Ascending aorta (tissue), 2 donors: ENCODE data around the gene TNS4. TPM values are rescaled to one million over a fixed set of nuclear protein-coding genes. Genes with fewer than 3 reads are reported as not detected.
A peak's percentile ranks its signal among the peaks of the same experiment; 100 is the strongest.

Experiments
- DNase-seq, 2 donors: peaks; one replicate each; pipeline ENCODE4 v3.0.0-alpha.2; 2019; ENCODE audit warnings: low spot score in 2 of 2
- H3K27ac ChIP-seq, 2 donors: fragments of 200-600 bp; sonication (generic); one replicate each; pipeline ENCODE4 v1.5.1; 2016 to 2017; ENCODE audit warnings: mild to moderate bottlenecking in 1 of 2
- H3K27me3 ChIP-seq: fragments of 200-600 bp; sonication (generic); one replicate; pipeline ENCODE4 v1.5.1; 2017
- H3K36me3 ChIP-seq, 2 donors: fragments of 200-600 bp; sonication (generic); one replicate each; pipeline ENCODE4 v1.5.1; 2016
- H3K4me1 ChIP-seq, 2 donors: fragments of 200-600 bp; sonication (generic); one replicate each; pipeline ENCODE4 v1.5.1; 2016 to 2017; ENCODE audit warnings: mild to moderate bottlenecking in 1 of 2
- H3K4me3 ChIP-seq, 2 donors: fragments of 200-600 bp; sonication (generic); one replicate each; pipeline ENCODE4 v1.5.1; 2016 to 2017; ENCODE audit warnings: mild to moderate bottlenecking in 1 of 2
- H3K9me3 ChIP-seq, 2 donors: fragments of 200-600 bp; sonication (generic); one replicate each; pipeline ENCODE4 v1.5.1; 2016
- CTCF ChIP-seq, 3 experiments: fragments of 200-600 bp in 2 of 3; fragments of 450-650 bp in 1 of 3; sonication (generic) in 2 of 3; IDR thresholded peaks; one replicate each; pipeline ENCODE4 v1.5.1; 2016 to 2019; ENCODE audit warnings: antibody characterized with exemption in 3 of 3, mild to moderate bottlenecking in 1 of 3, moderate library complexity in 1 of 3
- intact Hi-C: fragments of 100-400 bp; cut with DNase I; formaldehyde crosslinking; loops from one replicate; pipeline ENCODE4 v1.15.1; 2023
- total RNA-seq: library from RNA; depleted of rRNA; stranded (reverse); fragments of >200 nt; gene quantifications from one replicate; pipeline ENCODE4 v1.1.0, GENCODE V29; 2016

The TNS4 gene
- total RNA-seq, 1 donor from 2014 or later: not detected

GRCh38 chr17:40514013-40514875, 12.8 kb upstream of the TNS4 start:
- no peaks in the 10 kb centered on the region for H3K9me3 ChIP-seq
- intact Hi-C loops: no loop called here
- no peak overlapping the region for H3K27ac ChIP-seq

DNA sequence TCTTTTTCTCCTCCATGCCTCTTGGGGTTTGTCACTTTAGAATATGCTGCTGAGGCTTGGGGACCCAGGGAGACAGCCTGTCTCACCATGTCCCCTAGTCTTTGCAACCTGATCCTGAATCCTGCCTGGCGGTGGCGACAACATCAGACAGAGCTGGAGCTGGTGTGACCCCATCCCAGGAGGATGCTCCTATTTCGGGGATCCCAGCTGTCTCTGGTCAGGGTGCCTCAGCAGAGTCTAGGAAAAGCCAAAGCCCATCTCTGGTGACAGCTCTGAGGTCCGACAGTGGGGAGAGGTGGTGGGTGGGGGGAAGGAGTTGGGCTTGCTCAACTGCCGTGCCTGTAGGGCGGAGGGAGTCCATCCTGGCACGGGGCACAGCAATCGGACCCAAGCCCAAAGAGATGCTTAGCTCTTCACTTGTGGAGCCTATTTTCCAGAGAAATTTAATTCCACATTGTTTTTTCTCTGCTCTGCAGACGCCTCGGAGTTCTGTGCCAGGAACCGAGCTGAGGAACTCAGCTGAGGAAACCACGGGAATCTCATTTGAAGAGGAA, 10.3 kb upstream of the TNS4 start:
- H3K27ac ChIP-seq: no peak overlapping the region

More at GRCh38 chr17:40514013-40514875, 12.8 kb upstream of the TNS4 start:
- DNase-seq: peak in 1 of 2 donors; percentile 22
- no peaks in the 10 kb centered on the region for H3K4me1 ChIP-seq
- no peak for TF ChIP-seq CTCF (IDR thresholded peaks at IDR 0.05)
- H3K36me3 ChIP-seq: no peaks in the 10 kb centered on the region
- H3K27me3 ChIP-seq: no peaks in the 10 kb centered on the region
- H3K4me3 ChIP-seq: no peak overlapping the region

GRCh38 chr17:40511136-40511535, 9.7 kb upstream of the TNS4 start:
- DNase-seq: no peak
- intact Hi-C loops: no loop called here
- no peaks in the 10 kb centered on the region for H3K36me3 ChIP-seq
- H3K27ac ChIP-seq: no peak overlapping the region
- no peaks in the 10 kb centered on the region for H3K4me1 ChIP-seq
- no peak overlapping the region for H3K4me3 ChIP-seq
- no peak for TF ChIP-seq CTCF (IDR thresholded peaks at IDR 0.05)
- no peaks in the 10 kb centered on the region for H3K9me3 ChIP-seq
- no peaks in the 10 kb centered on the region for H3K27me3 ChIP-seq

More for the DNA sequence above, 10.3 kb upstream of the TNS4 start:
- intact Hi-C loops: no loop called here
- Histone ChIP-seq H3K9me3 (no peaks in the 10 kb centered on the region), H3K36me3 (no peaks in the 10 kb centered on the region), H3K4me1 (no peaks in the 10 kb centered on the region), H3K27me3 (no peaks in the 10 kb centered on the region), H3K4me3 (no peak overlapping the region)
- no peak for TF ChIP-seq CTCF (IDR thresholded peaks at IDR 0.05)
- no peak for DNase-seq

GRCh38 chr17:40510328-40510648, 8.9 kb upstream of the TNS4 start:
- Histone ChIP-seq H3K4me1 (no peaks in the 10 kb centered on the region), H3K4me3 (no peak overlapping the region), H3K27ac (no peak overlapping the region), H3K36me3 (no peaks in the 10 kb centered on the region), H3K27me3 (no peaks in the 10 kb centered on the region), H3K9me3 (no peaks in the 10 kb centered on the region)
- DNase-seq: no peak
- TF ChIP-seq CTCF (IDR thresholded peaks at IDR 0.05): no peak
- intact Hi-C loops: no loop called here

DNA sequence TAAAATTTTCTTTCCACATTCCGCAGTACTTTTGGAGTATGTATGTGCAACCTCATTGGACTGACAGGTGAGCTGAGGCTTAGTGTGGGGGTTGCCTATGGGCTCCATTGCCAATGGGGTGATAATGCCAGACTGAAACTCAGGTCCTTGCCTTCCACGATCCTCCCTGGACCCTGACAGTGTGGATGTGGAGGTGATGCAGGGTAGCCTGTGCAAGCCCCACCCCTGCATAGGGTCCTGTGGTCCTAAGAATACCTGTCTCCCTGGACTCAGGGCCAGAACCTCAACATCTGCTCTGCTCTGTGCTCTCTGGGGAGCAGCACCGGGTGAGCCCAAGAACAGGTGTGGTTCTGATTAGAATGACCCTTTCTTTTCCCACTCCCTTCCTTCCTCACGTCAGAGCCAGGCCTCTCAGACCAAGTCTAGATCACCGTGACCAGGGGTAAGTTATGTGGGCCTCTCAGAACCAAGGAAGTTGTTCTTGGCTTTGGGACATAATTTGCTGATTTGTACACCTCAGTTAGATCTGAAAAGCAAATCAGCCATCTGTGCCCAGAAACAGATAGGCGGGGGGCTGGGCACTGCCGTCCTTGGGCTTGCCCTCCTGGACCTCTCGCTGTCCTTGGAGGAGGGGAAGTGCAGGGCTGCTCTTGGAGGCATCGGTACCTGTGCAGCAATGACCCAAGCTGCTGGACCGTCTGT, 8.4 kb upstream of the TNS4 start:
- Histone ChIP-seq H3K4me1 (no peaks in the 10 kb centered on the region), H3K27ac (no peak overlapping the region), H3K9me3 (no peaks in the 10 kb centered on the region), H3K36me3 (no peaks in the 10 kb centered on the region), H3K4me3 (no peak overlapping the region), H3K27me3 (no peaks in the 10 kb centered on the region)
- intact Hi-C loops: no loop called here
- no peak for DNase-seq
- TF ChIP-seq CTCF (IDR thresholded peaks at IDR 0.05): no peak
